HG02973 (cell line): ENCODE data around the gene RBFOX1.

ENCODE experiments used
- ATAC-seq: cut with Tn5 transposase; IDR thresholded peaks from one replicate; pipeline ENCODE4 v1.9.1; 2021; ENCODE audit warnings: moderate library complexity; ENCODE audit not compliant: unreplicated experiment

Gene RBFOX1

DNA sequence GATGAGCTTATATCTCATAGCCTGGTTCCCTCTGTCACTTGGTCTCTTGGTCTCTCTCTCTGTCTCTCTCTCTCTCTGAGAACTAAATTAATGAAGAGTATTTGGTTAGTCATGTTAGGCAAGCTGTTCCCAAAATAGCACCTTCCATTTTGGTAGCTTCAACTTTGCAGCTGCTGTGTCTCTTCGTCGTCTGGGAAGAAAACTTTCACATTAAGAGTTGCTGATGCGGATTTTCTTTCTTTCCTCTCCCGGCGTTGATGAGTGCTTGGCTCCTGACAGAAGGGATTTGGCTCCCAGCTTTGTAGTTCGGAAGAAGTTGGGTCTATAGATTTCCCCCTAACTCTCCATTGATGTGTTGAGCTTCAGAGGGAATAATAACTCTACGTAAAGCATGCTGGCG, at the start of gene RBFOX1:
TSS of gene RBFOX1 (plus strand) at position 235 of the 400 bp plus-strand sequence.
- ATAC-seq: no peak

DNA sequence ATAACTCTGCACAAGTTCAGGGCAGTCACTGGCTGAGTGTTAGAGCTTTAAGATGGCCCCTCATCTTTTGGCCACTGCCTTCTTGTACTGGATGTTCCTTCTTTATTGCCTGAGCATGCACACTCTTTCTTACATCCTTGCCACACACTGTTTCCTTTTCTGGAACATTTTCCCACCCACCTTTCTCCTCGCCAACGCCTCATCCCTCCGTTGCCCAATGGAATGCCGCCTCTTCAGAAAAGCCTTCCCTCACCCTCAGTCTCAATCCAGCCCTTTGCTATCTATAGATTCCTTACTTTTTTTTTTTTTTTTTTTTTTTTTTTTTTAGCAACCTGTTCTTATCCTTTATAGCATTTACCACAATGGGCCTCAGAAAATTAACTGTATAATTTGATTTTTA, 47.9 kb upstream of the RBFOX1 start:
- no peak for ATAC-seq

DNA sequence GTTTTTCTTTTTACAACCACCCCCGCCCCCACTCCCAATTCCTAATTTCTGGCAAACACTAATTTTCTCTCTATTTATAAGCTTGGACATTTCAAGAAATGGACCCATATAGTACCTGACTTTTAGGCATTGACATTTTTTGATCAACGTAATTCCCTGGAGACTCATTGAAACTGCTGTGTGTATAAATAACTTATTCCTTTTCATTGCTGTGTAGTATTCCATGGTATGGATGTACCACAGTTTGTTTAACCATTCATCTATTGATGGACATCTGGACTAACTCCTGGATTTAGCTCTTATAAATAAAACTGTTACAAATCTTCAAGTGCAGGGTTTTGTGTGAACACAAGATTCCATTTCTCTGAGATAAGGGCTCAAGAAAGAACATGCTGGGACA, 47.1 kb upstream of the RBFOX1 start:
- ATAC-seq: no peak

DNA sequence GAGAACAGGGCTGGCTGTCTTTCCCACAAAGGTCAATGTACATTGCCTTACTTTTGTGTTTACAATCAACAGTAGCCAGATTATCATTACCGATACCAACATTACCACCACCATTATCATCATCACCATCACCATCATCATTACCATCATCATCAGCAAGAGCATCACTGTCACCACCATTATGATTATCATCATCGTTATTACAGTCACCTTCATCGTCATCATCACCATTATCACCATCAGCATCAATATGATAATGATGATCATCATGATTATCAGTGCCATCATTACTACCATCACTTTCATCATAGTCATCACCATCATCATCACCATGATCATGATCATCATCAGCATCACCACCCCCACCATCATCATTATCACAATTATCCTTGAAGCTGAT, 43.3 kb upstream of the RBFOX1 start:
- ATAC-seq: no peak

DNA sequence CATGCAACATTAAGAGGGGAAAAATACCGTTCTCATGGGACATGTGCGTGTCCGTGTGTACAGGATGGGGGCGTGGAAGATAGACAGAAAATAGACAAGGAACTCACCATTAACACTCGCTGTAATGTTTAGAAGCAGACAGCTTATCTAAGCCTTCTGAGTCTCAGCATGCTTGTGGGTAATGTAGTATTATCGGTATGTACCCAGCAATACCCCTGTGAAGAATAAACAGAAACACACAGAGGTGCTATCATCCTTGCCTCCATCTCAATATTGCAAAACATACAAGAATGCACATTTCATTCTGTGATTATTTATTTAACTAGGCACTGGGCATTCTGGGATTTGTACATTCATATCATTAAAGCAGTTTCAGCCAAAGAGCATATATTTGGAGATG, 42.0 kb upstream of the RBFOX1 start:
- ATAC-seq: no peak

DNA sequence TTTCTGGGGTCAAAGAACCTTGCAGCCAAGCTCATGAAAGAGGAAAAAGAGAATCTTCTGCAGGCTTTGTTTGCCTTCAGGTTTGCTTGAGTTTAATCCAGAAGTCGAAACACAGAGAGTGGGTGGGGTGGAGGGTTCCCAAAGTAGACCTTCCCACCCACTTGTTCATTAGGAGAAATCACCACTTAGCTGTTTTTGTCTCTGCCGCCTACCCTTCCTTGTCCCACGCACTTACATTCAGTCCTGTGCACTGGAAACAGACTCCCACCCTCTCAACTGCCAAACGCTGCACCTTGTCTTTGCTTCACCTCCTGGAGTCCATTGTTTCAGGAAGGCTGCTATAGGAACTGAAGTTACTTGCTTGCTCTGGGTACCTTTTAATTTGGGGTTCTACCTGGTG, 38.6 kb upstream of the RBFOX1 start:
- ATAC-seq: no peak

DNA sequence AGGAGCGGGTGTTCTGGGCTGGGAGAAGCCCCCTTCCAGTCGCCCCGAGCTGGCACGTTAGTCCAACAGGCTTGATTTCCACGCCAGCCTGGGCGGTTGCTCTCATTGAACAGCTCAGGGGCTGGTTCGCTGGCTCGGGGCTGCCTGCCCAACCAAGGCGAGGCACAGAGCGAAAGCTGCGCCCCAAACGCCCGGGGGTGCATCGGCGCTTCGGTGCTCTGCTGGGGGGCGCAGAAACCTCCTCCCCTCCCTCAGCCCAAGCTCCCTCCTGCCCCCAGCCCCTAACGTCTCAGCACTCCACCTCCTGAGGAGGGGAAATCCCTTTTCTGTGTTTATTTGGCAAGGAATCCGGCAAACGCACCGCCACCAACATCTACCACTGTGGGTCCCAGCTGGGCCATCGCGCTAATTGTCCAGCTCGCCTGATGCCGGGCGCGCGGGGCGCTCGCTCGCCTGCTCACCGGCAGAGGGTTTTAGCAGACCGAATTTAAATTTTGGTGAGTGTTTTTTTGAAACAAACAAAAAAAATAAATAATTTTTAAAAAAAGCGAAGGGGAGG, 29.5 kb upstream of the RBFOX1 start:
- ATAC-seq: no peak

DNA sequence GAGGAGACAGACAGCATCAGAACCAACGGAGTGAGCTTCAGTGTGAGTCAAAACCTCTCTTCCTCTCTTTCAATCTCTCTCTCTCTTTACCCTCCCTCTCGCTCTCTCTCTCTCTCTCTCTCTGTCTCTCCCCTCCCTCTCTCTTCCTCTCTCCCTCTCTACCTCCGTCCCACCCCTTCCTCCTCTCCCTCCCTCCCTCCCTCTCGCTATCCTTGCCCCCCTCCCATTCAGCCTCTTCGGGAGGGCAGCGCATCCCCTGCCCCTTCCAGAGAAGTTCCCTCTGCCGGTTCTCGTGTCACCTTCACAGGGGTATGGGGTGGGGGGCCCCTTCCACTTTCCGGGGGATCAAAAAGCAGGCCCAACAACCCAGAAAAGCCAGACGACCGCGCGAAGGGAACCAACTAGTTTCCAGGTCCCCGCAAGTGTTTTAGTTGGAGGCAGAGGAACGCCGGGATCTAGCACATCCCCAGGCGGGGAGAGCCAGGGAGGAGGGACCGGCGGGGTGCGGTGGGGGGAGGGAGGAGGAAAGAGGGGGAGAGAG, 28.9 kb upstream of the RBFOX1 start:
- no peak for ATAC-seq

DNA sequence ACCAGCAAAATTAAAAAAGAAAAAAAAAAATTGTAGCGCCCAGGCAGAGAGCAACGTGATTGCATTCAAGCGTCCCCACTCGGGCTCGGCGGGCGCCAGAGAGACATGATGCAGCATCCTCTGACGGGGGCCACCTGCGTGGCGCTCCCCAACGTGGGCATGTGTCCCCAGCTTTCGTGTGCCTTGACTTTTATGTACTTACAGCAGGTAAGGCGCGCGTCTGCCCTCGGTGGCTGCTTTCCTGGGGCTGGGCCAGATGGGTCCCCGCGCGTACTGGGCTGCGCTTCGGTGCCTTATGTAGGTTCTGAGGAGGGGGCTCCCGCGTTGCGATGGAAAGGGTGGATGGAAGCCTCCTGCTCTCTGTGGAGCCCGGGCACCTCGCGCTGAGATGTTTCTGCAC, 28.4 kb upstream of the RBFOX1 start:
- ATAC-seq: no peak

DNA sequence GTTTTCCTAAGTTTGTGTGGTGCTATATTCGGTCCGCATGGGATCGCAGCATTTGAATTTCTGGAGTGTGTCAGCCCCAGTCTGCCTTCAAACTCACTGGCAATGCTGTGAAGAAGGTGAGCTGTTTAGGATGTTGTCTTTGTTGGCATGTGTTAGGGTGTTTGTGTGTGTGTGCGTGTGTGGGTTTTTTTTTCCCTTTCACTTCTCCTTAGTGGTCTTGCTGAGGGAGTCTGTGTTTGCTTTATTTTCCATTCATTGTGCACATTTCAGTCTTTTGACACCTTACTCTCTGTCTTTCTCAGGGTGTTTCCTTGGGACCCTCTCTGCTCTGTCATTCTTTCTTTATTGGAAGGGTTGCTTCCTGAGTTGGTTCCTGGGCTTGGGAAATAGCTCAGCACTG, 27.7 kb upstream of the RBFOX1 start:
- no peak for ATAC-seq

DNA sequence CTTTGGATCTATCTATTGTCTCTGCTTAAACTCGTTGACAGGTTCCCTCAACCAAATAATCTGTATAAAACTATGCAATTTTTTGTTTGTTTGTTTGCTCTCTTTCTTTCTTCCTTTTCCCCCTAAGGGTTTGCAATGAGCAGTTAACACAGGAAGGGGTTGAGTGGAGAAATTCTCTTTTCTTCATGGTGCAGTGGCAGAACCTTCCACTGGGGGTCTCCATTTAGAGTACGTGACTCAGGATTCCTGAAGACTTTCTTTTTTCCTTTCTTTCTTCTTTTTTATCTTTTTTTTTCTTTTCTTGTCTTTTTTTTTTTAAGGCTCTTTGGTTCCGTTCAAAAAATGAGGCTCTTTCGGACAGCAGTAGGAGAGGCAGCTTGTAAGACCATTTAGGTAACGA, 19.5 kb upstream of the RBFOX1 start:
- ATAC-seq: no peak

DNA sequence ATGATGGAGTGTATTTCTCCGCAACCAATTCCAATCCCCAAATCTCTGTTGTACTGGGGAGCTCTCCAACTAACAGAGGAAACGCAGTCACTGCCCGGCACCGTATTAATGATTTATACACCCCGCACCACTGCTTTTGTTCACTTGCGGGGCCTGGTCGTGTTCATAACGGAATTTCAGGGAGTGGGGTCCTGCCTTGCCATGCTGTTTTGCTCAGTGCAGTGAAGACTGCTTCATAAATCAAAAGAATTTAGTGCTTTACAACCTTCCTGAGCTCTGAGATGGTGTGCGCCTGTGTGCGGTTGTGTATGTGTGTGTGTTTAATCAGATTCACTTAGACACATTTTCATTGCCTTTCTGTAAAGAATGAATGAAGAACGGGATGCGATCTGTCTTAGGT, 18.5 kb upstream of the RBFOX1 start:
- ATAC-seq: no peak

DNA sequence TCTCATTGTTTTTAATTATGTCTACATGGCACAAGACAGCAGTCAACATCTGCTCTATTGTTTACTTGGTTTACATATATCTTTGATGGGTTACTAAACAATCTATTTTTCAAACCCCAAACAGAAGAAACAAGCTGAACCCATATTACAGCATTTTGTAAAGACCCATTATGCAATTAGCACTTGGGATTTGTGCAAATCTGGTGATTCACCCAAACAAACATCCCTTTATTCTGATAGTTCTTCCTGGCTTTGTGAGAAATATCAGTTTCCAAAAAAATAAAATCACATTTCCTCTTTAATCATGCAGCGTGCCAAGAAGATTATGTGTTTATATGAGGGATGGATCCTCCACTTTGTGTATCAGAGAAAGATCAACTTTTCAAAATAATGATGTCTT, 16.8 kb upstream of the RBFOX1 start:
- ATAC-seq: no peak

DNA sequence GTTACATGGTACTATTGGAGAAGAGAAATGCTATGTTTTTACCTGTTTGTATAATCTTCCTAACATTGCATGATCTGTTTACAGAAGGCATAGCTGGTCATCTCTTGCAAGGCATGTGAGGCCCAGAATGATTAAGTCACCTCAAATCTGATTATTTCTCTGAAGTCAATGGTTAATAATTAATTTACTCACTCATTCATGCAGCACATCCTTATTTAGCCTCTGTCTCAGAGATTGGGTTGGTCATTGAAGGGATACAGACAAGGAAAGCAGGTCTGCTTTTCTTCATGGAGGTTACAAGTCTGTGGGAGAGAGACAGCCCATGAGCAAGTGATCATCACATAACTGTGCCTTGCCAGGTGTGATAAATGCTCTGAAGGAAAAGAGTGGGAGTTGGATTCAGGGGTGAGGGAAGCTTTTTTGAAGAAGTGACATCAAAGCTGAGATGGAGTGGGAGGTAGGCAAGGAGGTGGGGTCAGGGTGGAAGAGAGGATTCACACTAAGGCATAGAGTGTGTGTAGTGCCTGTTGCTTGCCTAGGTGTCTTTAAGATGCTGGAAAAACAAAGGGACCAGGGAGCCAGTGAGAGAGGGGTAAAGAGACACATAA, 16.3 kb upstream of the RBFOX1 start:
- no peak for ATAC-seq

DNA sequence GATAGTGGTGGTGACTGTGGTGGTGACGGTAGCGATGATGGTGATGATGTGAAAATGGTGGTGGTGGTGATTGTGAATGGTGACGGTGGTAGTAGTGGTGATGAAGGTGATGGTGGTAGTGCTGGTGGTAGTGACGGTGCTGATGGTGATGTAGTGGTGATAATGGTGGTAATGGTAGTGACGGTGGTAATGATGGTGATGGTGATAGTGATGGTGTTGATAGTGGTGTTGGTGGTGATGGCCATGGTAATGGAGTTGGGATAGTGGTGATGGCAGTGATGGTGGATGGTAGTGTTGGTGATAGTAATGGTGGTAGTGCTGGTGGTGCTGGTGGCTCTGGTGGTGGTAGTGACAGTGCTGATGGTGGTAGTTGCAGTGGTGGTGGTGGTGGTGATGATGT, 14.7 kb upstream of the RBFOX1 start:
- ATAC-seq: no peak

DNA sequence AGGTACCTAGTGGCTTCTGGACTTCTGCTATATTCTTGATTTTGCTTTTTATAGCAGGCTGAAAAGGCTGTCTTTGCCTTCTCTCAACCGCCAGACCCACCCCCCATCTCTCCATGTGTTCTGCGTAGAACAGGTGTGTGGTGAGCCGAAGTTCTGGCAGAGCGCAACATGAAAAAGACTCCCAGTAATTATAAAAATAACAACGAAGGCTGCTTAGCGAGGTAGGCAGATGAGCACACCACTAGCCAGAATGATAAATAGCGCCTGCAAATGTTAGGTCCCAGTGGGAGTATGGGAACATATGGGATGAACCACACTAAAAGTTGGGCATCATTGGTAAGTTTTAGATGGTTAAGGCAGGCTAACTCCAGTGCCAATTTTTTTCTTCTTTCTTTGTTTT, 14.0 kb upstream of the RBFOX1 start:
- no peak for ATAC-seq

DNA sequence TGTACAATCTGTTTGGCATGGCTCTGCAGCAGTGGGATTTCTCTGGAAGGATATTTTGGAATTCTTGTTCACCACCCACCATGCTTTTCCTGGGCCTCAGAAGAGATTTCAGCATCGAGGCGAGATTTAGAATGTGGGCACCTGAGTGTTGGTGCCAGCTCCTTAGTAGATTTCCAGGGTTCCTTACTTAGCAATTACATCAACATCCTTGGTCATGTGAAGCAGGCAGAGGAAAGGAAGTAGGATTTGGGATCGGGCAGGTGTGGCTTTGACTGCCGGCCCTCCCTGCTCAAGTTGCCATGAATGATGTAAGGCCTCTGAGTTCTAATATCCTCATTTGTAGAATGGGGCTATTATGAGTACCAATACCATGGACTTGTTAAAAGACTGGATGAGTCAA, 13.1 kb upstream of the RBFOX1 start:
- ATAC-seq: no peak

DNA sequence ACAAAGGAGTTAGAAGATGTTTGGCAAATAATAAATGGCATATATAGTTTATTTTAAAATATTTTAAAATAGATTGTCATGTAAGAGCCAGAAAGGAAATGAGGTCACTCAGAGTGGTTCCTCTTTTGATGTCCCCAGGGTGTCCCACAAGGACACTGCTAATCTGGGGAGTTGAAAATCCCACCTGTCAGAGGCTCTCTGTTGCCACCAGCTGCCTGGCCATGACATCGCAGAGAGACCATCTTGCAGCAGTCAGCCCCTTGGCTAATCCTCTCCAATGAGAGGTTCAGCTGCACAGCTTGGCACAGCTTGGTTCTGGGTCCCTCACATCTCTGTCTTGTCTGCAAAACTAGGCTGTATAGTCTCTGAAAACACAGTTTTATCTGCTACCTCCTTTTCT, 11.0 kb upstream of the RBFOX1 start:
- ATAC-seq: no peak

DNA sequence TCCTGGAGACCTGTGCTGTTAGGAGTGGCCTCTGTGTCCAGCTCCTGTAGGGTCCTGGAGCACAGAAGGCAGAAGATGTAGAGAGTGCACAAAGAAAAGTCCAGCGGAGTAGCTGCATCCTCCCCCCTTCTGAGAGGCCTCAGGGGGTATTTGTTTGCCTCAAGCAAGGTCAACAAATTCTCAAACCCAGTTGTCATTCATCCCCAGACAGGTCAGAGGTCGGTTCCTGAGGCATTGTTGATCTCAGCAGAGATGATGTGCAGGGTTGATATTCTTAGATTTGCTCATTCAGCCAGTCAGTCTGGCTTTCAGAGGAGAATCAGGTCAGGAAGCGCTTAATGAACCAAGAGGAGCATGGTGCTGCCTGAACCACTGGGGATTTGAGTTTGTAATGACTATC, 8.3 kb upstream of the RBFOX1 start:
- ATAC-seq: no peak

DNA sequence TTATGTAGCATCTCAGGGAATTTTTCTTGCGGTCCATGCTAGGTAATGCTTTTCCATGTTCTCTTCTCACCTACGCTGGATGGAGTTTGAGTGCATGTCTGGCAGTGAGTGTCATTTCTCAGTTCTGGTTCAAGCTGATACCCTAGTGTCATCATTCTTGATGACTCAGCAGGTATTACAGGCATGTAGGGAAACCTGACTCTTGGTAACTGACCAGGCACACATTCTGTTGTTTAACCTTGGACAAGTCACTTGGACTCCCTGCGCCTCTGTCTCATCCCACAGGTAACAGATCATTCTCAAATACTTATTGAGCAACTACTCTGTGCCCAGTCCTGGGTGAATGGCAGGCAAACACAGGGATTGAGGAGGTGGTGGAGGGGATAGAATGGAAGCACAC, 6.8 kb upstream of the RBFOX1 start:
- no peak for ATAC-seq

DNA sequence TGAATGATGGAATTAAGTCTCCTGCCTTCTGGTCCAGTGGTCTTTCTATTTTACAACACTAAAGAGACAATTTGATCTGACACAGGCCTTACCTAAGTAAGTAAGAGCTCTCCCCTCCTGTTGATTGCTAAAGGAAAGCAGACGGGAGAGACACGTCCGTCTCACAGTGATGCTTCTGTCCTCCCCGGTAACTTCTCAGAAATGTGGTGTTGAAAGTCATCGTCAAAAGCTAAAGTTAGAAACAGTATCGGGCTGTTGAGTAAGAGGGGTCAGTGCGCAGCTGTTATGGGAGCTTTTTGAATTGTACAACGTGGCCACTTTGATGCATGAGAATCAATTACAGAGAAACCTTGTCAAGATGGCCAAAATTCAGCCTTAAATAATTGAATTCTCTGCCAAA, 1.9 kb upstream of the RBFOX1 start:
- ATAC-seq: no peak

DNA sequence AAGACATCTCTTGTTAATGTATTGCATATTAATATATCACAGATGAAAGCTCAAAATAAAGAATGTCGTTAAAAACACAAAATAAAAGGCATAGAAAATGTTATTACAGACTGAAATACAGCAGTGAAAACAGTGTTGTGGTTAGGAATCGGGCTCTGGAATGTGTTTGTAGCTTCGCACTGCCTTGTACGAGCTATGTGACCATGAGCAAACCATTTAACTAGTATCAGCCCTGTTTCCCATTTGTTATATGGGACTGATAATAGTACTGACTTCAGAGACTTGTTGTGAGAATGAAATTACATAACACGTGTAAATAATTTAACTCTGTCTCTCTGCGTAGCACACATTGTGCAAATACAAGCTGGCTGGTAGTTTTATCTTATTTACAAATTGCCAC, 648 bp upstream of the RBFOX1 start:
- ATAC-seq: no peak

DNA sequence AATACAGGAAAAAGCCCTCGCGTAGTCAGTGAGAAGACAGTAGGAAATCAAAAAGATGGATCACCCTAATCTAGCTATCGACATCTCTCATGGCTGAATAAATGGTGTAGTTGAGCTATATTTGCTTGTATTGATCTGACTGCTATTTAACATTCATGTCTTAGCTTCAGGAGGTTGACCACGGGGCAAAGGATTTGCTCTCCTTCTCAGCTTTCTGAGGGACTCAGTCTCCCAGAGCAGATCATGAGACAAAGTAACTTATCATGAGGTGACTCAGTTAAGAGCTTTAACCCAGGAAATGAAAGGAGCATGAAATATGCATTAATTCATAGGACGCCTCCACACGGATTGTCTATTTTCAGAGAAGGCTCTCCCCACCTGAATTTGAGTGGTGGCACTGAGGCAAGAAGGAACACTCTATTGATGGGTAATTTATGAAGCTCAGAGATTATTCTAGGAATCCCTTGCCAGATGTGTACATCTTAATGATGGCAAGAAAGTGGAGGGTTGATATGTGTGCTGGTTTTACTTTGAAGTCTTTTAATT, 608 bp downstream of the RBFOX1 start:
- no peak for ATAC-seq
